HG03175 (cell line): ENCODE results near the gene ASPG.

Experiments used
- ATAC-seq: cut with Tn5 transposase; IDR thresholded peaks from one replicate; pipeline ENCODE4 v1.9.1; 2021; ENCODE audit warnings: mild to moderate bottlenecking, moderate library complexity; ENCODE audit not compliant: unreplicated experiment

ASPG gene

GRCh38 chr14:104104076-104104901 is 18.8 kb downstream of the ASPG start:
- no peak for ATAC-seq

- ATAC-seq, result no peak
Observed at GRCh38 chr14:104105071-104105821, 19.7 kb downstream of the ASPG start.

- ATAC-seq, result no peak
Observed at GRCh38 chr14:104105822-104106470, 20.4 kb downstream of the ASPG start.

GRCh38 chr14:104106471-104106991 is 21.0 kb downstream of the ASPG start:
- no peak for ATAC-seq

- no peak for ATAC-seq
Observed at GRCh38 chr14:104107101-104107581, 21.6 kb downstream of the ASPG start.

- no peak for ATAC-seq
Observed at GRCh38 chr14:104107611-104108569, 22.4 kb downstream of the ASPG start.

GRCh38 chr14:104108570-104109541 is 23.4 kb downstream of the ASPG start:
- ATAC-seq, result no peak

GRCh38 chr14:104109731-104110361 is 24.3 kb downstream of the ASPG start:
- ATAC-seq, result no peak

- no peak for ATAC-seq
Observed at GRCh38 chr14:104110491-104111209, 25.1 kb downstream of the ASPG start.

GRCh38 chr14:104111301-104112112 is 26.0 kb downstream of the ASPG start:
- ATAC-seq, result no peak

GRCh38 chr14:104112113-104112505 is 26.6 kb downstream of the ASPG start:
- ATAC-seq, result no peak

GRCh38 chr14:104112609-104113571 is 27.4 kb downstream of the ASPG start:
- ATAC-seq, result no peak

GRCh38 chr14:104113631-104114420 is 28.3 kb downstream of the ASPG start:
- ATAC-seq, result no peak

- ATAC-seq, result no peak
Observed at GRCh38 chr14:104114421-104115130, 29.1 kb downstream of the ASPG start.
